Measurements from ENCODE around the gene FKBP10.
A peak's percentile ranks its signal among the peaks of the same experiment; 100 is the strongest.

FKBP10 gene

DNA sequence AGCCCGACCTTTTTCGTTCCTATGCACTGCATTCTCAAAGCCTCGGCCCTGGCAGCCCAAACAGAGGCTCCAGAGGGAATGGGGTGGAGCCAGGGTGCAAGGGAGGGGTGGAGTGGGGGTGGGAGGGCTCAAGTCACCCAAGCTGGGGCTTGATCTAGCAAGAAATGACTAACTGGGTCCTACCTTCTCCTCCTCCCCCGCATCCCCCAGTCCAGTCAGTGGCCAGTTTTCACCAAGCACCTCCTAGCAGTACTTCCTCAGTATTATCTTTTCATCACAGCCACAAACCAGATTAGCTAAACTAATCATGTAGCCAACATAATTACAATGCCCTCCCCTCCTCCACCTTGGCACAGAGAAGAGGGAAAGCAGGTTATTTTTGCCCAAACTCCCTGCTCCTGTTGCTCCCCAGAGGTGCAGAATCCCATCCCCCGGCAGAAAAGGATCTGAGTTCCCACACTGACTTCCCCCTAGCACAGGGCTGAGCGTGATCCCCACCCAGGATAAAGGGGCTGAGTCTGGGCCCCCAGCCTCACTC is 28.5 kb upstream of the FKBP10 start:
- DNase-seq (ENCODE audit: low read depth) = peak; percentile 90

GRCh38 chr17:41785091-41785858 is 27.5 kb upstream of the FKBP10 start:
- DNase-seq (ENCODE audit: low read depth) = no peak

DNA sequence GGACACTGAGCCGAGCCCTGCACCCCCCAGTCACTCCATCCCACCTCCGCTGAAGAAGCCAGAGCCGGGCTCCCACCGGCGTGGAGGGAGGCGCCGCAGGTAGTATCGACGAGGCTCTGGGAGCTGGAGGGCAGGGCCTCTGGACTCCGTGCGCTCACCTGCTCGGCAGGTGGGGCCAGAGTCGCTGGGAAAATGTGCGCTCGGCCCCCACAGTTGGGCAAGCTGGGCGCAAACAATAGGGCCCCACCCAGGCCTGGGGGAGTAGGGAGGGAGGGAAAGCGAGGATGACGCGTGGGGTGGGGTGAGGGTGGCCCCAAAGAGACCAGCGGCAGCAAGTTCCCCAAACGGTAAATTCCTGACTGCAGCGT is 27.0 kb upstream of the FKBP10 start:
- no peak for DNase-seq (ENCODE audit: low read depth)

DNA sequence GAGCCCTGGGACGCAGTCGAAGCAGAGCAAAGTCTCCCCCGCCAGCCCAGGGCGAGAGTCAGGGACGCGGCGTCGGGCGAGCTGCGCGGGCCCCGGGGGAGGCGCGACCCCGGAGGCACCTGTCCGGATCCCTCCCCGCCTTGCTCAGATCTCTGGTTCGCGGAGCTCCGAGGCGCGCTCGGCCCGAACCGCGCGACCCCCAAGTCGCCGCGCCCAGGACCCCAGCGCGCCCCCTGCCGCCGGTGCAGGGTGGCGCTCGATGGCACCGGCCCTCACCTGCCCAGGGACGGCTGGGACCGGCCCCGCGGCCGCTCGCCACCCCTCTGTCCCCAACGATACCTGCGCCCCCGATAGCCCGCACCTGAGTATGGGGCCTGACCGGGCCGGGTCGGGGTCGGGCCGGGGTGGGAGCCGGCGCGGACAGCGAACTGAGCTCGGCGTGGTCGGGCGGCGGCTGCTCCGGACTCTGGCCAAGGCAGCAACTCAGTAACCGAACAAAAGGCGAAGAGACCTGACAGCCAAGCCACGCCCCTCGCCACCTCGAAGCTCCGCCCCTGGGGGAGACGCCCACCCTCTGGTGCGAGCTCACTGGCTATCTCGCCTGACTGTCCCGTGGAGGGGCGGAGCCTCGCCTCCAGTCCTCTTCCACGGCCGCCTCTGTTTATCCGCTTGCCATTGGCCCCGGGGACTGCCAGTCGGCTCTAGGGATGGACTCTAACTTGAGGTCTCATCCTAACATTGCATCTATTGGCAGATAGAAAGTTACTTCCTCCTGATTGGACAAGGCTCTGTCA is 26.4 kb upstream of the FKBP10 start, which contains the start of gene JUP:
JUP (minus strand) TSS at position 485 of the 794 bp plus-strand sequence. CDS start 14,857 bp downstream, outside the sequence.
- DNase-seq (ENCODE audit: low read depth) = peak; percentile 99

- no peak for DNase-seq (ENCODE audit: low read depth)
These were observed 25.8 kb upstream of the FKBP10 start for GRCh38 chr17:41787021-41787418.

GRCh38 chr17:41792845-41793783 is 19.7 kb upstream of the FKBP10 start:
- peak; percentile 92 for DNase-seq (ENCODE audit: low read depth)

DNA sequence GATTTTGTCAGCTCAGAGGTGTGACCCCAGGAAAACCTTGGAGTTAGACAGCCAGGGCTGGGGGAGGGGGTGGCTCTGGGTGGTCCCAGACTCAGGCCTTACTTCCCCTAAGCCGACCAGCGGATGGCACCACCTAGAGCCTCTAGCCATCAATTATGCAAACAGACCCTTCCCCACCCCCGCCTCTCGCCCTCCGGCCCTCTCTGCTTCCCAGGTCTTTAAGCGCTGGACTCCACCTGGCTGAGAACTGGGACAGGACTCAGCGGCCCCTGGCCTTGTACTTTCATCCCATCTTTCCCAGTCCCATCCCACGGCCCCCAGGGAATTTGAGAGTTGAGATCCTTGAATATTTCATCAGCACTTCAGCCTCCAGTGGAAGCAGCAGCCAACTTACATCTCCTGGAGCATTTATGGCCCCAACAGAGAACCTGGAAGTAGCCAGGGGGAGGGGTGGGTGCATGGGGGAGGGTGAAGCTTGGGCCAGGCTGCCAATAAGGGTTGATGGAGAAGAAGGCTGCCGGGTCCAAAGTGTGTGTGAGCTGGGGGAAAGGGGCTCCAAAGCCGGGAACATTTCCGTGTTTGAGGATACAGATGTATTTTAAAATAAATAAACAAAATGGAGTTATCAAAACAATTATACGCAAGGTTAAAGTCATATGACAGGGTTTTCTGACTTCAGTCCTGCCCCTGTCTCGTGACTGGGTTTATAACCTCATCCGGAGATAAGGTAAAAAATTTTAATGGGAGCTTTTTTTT is 18.8 kb upstream of the FKBP10 start:
- DNase-seq (ENCODE audit: low read depth) = no peak

DNA sequence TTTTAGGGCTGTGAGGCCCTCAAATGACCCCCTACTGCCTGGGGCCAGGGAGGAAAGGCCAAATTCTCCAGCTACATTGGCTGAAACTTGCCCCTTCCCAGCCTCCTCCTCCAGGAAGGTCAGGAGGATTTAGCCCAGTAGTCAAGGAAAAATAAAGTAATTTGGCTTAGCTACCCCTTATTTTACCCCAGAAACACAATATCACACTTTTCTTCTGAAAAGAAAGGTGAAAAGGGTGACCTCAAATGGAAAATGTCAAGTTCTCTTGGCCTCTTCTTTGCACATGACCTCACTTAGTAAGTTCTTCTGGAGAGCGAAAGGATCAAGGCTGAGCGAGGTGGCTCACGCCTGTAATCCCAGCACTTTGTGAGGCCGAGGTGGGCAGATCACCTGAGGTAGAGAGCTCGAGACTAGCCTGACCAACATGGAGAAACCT is 18.2 kb upstream of the FKBP10 start:
- DNase-seq (ENCODE audit: low read depth) = no peak

DNA sequence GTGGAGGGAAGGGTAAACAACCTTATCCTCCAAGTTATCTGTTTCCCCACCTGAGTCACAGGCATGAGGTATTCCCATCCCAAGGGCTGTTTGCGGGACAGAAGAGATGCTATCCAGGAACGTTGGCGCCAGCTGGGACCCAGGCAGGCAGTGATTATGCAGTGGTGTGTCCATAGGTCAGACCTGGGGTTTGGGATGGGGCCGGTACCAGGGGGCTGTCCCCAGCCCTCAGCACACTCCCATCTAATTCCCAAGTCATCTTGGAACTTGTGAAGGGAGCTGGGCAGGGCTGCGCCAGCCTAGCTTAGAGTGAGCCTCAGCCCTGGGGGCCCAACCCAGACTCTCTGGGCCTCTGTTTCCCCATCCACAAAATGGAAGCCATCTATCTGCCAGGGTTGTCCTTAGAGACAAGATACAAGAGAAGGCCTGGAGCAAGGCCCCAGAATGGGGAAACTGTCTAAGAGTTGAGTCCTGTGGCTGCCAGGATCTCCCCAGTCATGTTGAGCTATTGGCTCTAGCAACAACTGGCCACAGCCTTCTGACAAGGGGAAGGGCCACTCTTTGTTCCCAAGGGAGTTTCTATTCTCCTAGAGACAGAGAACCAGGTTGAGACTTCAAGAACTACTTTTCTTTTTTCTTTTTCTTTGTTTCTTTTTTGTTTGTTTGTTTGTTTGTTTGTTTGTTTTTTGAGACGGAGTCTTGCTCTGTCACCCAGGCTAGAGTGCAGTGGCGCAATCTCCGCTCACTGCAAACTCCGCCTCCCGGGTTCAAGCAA is 16.5 kb upstream of the FKBP10 start:
- peak; percentile 63 for DNase-seq (ENCODE audit: low read depth)

GRCh38 chr17:41797377-41797776 is 15.4 kb upstream of the FKBP10 start:
- no peak for DNase-seq (ENCODE audit: low read depth)

DNA sequence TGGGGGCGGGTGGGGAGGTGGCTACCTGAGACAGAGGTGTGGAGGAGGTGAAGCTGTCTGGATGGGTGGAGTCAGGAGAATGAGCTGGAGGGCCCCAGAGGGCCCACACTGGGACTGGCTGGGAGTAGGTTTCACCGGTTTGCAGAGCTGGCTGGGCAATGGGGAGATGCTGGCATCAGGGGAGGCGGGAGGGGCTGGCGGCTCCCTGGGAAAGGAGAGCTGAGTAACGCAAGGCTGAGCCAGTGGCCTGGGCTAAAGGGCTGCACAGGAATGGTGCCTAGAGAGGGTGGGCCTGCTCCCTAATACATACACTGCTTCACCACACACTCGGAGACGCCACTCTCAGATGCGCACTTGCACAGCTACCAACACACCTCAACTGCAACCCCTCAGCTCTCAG is 13.4 kb upstream of the FKBP10 start:
- DNase-seq (ENCODE audit: low read depth) = no peak

GRCh38 chr17:41800601-41801373 is 12.0 kb upstream of the FKBP10 start:
- peak; percentile 68 for DNase-seq (ENCODE audit: low read depth)

- peak; percentile 63 for DNase-seq (ENCODE audit: low read depth)
These were observed 11.2 kb upstream of the FKBP10 start for GRCh38 chr17:41801374-41802271.

- no peak for DNase-seq (ENCODE audit: low read depth)
These were observed 9.5 kb upstream of the FKBP10 start for GRCh38 chr17:41803049-41804020.

GRCh38 chr17:41806685-41807445 is 5.9 kb upstream of the FKBP10 start:
- no peak for DNase-seq (ENCODE audit: low read depth)

Measured in amniotic epithelial cell (primary cell).